Measurements from ENCODE around the gene MRGPRD.
"Not testable (repeated sequence)": the region's sequence is repeated elsewhere in the genome, so short reads cannot be mapped to it uniquely, and the experiment has no call there.

Gene MRGPRD

DNA sequence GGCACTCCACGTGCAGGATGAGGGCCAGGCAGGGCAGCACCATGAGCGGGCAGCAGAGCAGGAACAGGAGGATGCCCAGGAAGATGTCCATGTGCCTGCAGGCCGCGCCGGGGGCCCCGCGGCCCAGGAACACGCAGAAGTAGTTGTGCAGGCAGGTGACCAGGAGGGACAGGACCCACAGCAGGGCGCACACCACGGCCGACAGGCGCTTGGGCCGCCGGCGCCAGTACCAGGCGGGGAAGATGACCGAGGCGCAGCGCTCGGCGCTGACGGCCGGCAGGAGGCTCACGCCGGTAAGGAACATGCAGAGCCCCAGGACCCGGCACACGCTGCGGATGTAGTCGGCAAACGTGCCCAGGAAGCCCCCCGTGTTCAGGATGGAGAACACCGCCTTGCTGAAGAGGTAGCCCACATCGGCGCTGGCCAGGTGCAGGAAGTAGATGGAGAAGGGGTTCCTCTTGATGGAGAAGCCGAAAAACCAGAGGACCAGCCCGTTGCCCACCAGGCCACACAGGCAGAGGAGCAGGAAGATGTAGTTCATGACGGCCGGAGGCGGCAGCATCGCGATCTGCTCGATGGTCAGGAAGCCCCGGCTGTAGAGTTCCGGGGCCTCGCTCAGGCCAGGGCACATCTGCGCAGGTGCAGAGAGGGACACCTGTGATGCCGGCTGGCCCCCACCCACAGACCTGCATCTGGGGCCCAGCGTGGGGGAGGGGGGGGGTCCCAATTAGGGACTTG, 25.0 kb upstream of the MRGPRD start:
- no peak for DNase-seq (ENCODE audit: low spot score)

DNA sequence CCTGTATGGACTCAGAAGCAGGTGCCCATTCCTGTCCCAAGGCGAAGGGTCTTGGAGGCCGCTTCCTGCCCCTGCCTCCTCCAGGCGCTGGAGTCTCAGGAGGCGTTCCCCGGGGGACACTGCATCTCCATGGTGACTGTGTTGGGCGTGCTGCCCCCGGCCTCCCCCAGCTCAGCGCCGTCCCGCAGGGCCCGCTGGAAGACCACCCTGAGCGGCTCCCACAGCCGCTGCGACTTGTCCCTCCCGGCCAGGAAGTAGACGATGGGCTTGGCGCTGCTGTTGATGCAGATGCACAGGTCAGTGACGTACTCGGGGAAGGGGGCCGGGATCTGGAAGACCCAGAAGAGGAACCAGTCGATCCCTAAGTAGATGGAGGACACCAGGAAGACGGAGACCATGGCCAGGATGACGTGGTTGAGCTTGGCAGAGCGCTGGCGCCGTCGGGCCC, 24.4 kb upstream of the MRGPRD start:
- DNase-seq (ENCODE audit: low spot score) = no peak

DNA sequence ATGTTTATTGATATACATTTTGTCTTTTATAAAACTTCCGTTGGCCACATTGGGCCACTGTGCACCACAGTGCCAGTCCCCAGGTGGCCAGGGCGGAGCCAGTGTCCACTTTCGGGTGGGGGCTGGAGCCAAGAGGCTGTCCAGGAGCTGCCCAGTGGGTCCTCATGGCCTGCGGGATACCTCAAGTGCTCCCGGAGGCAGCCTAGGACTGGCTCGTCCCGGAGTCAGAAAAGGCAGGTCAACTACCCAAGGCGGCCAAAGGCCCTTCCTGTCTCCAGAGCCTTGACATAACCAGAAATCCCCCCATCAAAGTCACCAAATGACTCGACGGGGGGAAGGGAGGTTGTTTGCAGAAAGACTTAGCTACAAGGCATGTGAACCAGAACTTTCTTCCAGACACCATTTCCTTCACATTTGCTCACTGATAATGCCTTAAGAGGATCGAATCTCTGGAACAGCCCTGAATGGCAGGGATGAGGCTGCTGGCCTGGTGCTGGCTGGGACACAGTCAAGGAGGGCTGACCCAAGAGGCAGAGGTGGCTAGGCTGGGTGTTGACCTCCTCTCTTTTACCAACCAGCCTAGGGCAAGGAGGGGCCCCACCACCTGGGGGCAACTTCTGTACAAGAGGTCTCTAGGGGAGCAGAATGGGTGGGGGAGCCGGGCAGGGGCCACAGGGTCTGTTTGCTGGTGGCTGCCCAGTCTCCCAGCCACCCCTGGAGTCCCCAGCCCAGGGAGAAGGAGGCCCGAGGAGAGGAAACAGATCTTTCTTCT, 23.8 kb upstream of the MRGPRD start:
- DNase-seq (ENCODE audit: low spot score) = no peak

DNA sequence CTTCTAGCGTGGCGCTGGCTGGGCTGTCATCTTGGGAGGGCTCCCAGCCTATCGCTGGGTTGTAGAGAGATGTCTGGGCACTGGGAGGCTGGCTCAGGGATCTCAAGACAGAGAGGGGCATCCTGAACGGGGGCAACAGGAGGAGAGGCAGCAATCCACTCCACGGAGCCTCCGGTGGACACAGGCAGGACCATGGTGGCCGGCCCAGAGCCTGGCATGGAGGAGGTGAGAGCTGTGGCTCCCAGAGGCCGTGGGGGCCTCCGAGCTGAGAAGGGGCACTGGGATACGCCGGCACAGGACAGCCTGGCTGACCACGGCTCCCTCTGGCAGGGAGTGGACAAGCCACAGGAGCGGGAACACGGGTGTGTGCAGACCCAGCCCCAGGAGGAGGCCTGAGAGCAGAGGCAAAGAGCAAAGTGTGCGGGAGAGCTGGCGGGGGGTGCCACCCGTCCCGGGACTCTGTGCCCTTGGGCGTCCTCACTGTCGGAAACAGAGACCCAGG, 23.1 kb upstream of the MRGPRD start:
- no peak for DNase-seq (ENCODE audit: low spot score)

DNA sequence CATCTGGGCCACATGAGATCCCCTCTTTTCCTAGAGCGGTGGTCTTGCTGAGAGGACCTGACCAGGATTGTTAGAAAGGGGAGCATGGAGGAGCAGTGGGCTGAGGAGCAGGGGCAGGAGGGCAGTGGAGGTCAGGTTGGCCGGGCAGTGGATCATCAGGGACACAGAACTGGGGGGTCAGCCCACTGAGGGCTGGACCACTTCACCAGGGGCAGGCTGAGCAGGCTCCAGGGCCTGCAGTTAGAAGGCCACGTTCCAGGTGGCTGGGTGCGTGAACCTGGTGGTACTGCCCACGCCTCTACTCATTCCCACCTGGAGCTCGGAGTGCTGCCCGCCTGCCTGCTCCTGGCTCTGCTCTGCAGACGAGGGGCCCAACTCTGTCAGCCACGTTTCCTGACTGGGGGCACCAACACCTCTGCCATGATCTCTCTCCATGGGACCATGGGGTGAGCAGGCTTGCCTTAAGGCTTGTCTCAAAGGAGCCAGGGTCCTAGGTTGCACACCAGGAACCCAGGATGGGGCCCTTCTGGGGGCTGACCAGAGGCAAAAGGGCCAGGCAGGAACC, 22.6 kb upstream of the MRGPRD start:
- DNase-seq (ENCODE audit: low spot score) = no peak

DNA sequence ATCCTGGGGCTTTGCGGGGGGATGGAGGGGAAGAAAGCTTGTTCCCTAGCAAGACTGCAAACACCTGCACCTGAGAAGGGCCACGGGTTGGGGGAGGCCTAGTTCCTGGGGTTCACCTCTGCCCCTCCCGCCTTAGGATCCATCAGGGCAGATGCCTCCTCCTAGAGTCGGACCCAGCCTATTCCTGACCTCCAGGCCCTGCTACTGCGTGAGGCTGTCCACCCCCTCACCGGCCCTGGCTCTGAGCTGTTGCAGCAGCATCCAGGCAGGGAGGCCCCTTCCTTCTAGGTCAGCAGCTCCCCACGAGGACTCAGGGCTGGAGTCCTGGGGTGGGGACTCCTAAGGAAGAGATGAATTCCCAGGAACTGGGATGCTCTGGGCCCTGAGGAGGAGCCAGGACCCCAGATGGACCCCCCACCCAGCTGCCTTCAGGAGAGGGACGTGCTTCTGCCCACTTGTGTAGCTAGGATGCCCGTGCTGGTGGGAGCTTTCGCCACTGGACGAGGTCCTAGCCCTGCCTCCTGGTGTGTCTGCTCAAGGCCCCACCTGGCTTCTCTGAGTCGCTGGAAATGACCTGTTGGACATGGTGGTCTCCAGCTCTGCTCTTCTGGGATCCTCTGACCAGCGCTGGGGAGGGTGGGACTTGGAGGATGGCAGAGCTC, 21.9 kb upstream of the MRGPRD start:
- DNase-seq (ENCODE audit: low spot score) = no peak

DNA sequence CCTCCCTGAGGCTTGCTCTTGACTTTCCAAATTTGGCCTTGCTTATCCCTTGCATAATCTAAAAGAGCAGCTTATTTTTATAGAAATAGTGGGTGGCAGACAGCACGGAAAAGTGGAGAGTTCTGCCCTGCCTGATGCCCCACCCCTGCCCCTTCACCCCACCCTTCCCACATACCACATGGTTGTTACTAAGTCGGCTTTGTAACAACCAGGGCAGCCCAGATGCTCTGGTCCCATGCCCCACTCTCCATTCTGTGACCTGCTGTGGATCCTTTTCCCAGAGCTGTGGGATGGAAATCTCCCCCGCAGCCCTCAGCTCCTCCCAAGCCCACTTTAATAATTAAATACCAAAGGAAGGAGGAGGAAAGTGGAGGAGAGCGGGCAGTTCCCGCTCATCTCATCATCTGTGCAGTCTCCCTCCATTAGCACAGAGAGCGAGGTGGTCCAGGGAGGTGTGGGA, 21.4 kb upstream of the MRGPRD start:
- DNase-seq (ENCODE audit: low spot score) = no peak

DNA sequence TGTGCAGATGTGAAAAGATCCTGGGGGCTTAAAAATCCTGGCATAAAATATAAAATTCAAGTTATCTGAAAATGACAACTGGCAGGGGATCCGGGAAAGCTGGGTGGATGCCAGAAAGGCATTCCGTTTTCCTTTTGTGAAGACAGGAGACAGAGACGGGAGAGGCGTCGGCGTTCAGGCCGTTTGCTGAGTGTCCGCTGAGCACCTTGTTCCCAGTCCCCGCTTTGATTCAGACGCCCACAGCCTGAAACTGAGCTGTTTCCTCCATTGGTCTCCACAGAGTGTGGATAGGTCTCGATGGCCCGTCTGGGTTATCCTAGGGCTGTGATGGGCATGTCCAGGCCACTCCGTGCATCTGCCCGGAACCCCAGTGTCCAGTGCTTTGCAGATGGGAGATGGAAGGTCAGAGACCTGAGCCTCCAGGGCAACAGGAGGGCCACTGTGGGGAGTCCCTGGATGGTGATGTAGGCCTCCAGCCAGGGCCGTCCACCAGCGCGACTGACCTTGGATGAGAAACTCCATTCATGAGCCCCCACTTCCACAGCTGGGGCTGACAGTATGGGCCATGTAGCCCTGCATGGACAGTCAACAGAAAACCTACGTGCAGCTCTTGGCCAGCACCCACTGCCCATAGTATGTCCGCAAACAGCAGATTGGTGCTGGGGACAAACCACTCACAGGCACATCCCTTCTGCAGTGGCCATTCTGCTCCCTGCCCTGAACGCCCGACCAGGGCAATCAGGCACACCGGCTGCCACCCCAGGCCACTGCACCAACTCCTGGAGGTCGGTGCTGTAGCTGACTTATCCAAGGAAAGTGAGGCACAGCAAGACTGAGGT, 20.7 kb upstream of the MRGPRD start:
- no peak for DNase-seq (ENCODE audit: low spot score)

DNA sequence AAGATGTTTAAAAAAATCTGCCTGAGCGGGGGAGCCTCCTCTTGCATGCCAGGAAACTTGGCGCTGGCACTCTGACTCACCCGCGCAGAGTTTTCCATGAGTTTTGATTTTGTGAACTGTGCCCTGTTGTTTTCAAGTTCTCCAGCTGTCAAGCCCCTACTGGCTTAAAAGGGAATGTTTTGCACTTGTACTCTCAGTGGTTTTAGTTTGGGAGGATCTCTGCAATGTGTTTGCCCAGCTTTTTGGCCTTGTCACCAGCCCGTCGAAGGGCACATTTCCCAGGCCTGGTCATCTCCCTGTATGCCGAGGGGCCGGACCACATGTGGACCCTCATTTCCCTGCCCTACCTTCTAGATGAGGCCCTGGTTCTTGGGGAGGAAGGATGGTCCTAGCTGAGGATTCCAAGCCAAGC, 20.1 kb upstream of the MRGPRD start:
- DNase-seq (ENCODE audit: low spot score) = no peak

DNA sequence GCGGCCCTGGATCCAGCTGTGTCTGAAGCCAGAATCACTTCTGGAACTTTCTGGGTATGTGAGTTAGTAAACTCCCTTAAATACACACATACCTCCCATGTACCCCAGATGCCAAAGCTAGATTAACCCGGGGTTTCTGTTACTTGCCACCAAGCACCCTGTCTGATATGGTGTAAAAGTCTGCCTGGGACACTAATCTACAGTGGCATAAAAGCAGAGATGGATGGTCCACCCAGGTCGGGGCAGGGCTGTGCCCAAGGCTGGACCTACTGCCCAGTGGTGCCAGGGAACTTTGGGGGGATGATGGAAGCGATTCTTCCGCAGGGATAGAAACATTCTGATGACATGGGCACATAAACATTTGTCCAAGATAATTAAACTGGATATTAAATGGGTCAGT, 19.6 kb upstream of the MRGPRD start:
- DNase-seq (ENCODE audit: low spot score) = no peak

DNA sequence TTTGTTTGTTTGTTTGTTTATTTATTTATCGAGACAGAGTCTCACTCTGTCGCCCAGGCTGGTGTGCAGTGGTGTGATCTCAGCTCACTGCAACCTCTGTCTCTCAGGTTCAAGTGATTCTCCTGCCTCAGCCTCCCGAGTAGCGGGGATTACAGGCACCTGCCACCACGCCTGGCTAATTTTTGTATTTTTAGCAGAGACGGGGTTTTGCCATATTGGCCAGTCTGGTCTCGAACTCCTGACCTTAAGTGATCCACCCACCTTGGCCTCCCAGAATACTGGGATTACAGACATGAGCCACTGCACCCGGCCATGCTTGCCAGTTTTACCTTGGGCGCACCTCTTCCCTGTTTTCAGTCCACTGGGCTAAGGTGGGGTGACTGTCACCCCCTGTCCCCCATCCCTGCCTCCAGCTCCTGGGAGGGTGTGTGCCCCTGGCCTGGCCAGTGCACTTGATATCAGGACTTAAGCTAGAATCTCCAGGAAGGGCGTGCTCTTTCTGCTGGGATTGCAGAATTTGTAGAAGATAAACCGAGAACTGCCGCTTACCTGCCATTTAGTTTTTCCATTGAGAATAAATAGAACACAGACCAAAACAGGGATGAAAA, 19.1 kb upstream of the MRGPRD start:
- not testable (repeated sequence) for DNase-seq (ENCODE audit: low spot score)

DNA sequence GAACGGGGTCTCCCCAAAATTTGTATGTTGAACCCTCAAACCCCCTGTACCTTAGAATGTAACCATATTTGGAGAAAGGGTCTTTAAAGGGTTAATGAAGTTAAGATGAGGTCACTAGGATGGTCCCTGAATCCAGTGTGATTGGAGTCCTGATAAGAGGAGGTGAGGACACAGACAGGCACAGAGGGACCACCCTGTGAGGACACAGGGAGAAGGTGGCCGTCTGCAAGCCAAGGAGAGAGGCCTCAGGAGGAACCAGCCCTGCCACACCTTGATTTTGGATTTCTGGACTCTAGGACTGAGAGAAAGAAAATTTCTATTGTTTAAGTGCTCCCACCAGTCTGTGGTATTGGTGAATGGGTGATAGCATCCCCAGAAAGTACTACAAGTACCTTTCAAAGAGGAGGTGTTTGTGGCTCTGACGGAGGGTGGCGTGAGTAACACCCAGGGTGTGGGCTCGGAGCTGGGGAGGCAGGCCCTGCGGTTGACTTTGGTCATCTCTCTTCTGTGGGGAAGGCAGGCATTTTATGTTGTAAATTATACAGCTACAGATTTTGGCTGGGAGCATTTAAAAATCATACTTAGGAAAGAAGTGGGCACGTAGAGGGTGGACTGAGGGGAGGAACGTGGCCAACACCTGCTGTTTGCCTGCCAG, 18.4 kb upstream of the MRGPRD start:
- peak; percentile 49 for DNase-seq (ENCODE audit: low spot score)

DNA sequence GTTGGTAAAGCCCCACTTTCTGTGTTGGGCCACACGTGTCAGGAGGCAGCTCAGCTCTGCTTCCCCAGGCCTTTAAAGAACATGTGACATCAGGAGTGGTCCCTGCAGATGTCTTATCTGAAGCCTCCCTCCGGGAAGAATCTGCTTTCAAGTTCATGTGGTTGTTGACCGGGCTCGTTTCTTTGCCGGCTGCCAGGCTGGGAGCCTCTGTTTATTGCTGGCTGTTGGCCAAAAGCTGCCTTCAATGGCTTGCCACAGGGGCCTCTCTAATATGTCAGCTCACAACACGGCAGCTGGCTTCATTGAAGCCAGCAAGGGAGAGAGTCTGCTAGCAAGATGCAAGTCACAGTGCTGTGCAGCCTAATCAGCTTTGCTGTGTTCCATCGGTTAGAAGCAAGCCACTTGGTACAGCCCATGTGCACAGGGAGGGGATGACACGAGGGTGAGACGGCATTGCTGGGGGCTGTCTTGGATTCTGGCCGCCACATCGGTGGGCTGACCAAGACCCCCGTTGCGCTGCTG, 17.7 kb upstream of the MRGPRD start:
- DNase-seq (ENCODE audit: low spot score) = peak; percentile 83

DNA sequence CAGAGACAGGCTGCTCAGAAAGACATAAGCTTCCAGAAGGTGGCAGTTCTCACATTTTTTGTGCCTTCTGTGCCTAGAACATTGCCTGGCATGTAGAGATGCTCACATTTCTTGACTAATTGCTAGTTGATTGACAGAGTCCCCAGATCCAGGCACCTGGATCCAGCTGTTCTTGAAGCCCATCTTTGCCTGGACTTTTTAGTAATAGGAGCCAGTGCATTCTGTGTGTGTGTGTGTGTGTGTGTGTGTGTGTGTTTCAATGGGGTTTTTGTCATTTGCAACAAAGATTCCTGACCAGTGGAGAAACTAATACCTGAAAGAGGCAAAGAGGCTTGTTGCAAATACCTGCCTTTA, 17.2 kb upstream of the MRGPRD start:
- DNase-seq (ENCODE audit: low spot score) = no peak

DNA sequence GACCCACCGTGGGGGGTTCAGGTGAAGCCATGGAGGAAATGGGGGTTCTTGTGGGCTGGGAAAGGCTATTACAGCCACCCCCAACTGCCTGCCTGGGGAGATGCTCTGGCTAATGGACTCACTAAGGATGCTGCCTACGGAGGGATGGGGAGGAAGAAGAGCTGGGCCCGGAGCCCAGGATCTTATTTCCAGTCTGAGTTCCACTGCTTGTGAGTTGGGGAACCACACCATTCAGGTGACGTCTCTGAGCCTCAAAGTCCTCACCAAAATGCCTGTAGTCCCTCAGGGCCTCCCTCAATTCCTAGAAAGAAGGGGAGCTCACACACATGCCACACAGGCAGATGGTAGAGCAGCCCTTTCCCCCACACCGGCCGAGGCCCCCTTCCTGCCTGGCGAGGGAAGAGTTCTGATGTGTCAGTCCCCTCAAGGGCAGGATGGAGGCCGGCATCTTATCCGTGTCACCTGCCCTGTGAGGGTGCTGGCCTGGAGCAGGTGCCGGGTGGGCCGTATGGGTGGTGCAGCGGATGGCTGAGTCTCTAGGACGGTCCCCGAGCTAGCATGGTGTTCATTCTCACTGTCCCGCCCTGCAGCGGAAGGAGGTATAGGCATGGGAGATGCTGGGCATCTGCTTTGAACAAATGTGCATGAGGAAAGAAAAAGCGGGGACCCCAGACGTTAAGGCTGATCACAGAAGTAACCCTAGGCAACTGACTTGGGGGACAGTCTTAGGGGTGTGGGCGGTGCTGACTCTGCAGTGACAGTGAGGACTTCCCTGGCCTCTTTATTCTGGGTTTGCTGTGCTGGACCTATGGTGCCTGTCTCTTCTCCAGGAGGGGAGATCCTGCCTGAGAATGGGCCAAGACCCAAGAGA, 16.6 kb upstream of the MRGPRD start:
- DNase-seq (ENCODE audit: low spot score) = no peak

DNA sequence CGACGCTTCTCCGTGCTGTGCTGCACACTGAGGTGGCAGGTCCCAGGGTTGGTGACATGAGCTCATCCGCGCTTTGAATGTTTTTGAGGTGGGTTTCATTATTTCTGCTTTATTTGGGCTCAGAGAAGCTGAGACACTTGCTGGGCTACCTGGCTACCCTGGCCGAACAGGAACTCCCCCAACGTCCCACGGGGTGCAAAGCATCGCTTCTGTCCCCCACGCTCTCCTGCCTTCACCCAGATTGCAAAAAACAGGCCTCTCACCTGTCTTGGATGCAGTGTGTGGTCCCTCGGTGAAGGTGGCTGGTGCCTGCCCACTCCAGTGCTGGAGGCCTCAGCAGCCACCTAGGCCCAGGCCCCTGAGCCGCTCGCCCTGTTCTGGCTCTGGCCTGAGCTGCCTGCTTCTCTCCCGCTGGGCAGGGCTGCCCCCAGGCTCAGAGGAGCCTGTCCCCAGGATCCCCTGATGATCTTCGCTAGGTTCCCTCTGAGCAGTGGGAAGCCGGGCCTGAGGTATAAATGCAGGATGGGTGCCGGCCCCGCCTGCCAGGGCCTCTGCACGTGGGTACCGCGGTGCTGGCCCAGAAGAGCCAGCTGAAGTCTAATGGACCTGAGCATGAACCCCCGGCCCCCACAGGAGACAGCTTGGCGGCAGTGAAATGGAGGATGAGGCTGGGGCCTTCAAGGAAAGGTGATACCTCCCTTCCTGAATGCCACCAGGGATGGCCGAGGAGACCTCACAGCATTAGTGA, 15.8 kb upstream of the MRGPRD start:
- no peak for DNase-seq (ENCODE audit: low spot score)

DNA sequence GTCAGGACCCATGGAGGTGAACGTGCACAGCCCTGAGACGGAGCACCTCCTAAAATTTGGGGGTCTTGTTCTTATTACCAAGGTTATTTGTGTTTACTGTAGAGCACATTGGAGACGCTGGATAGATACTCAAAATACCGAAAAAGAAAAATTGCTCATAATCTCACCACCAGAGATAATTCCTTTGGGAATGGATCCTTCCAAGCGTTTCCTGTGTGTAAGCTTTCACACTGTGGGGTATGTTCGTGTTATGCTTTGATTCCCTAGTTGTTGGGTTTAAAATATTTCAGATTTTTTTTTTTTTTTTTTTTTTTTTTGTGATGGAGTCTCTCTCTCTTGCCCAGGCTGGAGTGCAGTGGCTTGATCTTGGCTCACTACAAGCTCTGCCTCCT, 14.1 kb upstream of the MRGPRD start:
- DNase-seq (ENCODE audit: low spot score) = no peak
